Stimulated activated CD8-positive, alpha-beta memory T cell treated with anti-CD3 and anti-CD28 coated beads, Interleukin-7, amount 100 ng/mL, for 48 hours (primary cell): ENCODE results near the gene SYNE1.

Experiments used
- DNase-seq, 2 donors: peaks; one replicate each; pipeline ENCODE4 v3.0.0-alpha.2; 2020; ENCODE audit warnings: low read depth in 1 of 2; ENCODE audit errors: extremely low read depth in 1 of 2

SYNE1 gene

GRCh38 chr6:152379423-152379822 lies 257.7 kb downstream of the SYNE1 start:
- no peak for DNase-seq

DNA sequence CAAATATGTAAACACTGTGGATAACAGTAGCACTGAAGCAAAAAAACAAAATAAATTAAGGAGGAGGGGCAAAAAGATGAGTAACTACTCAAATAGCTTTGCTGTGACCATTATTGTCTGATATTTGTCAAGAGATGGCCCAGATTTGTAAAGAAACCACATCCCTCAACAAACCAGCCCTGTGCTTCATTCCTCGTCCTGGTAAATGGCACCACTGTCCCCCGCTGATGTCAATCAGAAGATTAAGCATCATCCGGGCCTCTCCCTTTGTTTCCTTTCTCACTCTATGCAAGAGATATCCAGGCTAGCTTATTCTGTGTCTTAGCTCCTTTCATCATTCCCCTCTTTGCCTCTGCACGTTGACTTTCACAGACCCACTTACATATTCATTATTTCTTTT lies 259.0 kb downstream of the SYNE1 start:
- DNase-seq, result no peak

- no peak for DNase-seq
Measured at GRCh38 chr6:152375197-152375596, 262.0 kb downstream of the SYNE1 start.

GRCh38 chr6:152372945-152373344 lies 264.2 kb downstream of the SYNE1 start:
- no peak for DNase-seq

- DNase-seq, result no peak
Measured at GRCh38 chr6:152371775-152372174, 265.4 kb downstream of the SYNE1 start.

DNA sequence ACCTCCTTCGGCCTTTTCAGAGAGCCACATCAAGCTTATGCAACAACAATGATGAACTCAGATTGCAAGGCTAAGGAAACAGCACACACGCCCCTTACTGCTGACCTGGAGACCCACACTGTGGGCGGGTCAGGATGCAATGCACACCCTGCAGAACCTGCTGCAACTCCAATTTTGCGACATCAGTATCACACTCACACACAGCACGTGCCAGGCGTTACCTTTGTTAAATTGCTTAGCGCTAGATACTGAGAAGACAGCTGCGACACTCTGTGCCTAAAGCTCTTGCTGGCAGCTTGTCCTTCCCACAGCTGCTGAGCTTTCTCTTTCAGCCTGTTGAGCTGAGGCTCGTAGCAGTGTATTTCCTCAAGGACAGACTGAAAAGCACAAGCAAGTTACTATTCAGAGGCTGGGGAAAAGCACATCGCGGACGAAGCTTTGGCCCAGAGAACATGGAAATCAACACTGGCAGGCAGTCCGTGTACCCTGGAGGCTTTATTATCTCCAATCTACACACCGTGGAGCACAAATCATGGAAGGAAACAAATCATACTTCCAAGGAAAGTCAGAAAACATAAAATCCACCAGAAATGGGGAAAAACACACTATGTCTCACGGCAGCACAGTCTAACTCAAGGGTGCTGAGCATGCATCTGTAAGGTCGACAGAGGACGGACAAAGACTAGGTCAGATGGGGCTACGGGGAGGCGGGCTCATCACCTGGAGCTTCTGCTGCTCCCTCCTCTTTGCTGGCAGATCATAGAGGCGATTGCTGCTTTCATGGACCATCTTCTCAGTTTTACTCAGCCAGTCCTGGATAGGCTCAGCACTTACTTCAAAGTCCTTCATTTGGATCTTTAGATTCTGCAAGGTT lies 268.2 kb downstream of the SYNE1 start:
- DNase-seq, result no peak

- no peak for DNase-seq
Measured at GRCh38 chr6:152364866-152365265, 272.3 kb downstream of the SYNE1 start.

DNA sequence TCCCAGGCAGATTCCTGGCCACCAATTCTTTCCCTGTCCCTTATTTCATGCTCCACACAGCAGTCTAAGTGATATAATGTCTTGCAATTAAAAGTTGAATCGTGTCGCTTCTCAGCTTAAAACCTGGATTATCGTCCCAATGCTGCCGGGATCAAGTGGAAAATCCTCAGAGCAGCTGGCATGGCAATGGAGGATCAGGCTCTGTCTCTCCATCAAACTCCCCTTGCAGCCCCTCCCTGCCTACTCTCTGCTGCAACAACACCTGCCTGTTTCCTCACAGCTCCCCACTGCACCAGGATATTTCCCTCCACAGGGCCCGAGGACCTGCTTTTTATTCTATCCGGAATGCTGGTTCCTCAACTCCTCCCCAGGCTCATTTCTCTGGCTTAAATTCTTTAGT lies 277.1 kb downstream of the SYNE1 start:
- DNase-seq, result no peak

GRCh38 chr6:152356662-152357061 lies 280.5 kb downstream of the SYNE1 start:
- no peak for DNase-seq

- DNase-seq, result no peak
Measured at GRCh38 chr6:152356016-152356415, 281.1 kb downstream of the SYNE1 start.

DNA sequence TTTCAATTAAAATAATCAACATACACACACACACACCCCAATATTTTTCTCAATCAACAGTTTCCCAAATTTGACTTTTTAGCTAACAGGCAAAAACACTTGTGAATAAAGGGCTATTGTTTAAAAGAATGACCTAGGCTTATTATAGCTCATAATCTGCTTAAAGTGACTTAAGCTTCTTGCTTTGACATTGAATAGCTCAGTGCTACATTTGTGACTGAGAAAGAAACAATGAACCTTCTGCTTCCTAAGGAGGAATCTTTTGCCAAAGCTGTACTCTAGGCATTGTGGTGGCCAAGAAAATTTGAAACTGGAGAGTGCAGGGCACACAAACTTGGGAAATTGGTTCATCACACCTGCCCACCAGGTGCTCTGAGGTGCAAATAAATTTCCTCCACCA lies 282.0 kb downstream of the SYNE1 start:
- no peak for DNase-seq

- DNase-seq, result no peak
Measured at GRCh38 chr6:152353440-152353839, 283.7 kb downstream of the SYNE1 start.

GRCh38 chr6:152351742-152352141 lies 285.4 kb downstream of the SYNE1 start:
- DNase-seq, result no peak

GRCh38 chr6:152351110-152351509 lies 286.1 kb downstream of the SYNE1 start:
- DNase-seq, result no peak

- DNase-seq, result no peak
Measured at GRCh38 chr6:152348116-152348515, 289.0 kb downstream of the SYNE1 start.

GRCh38 chr6:152343735-152344360 lies 293.3 kb downstream of the SYNE1 start:
- DNase-seq, result no peak

GRCh38 chr6:152341596-152341995 lies 295.6 kb downstream of the SYNE1 start:
- DNase-seq, result no peak

GRCh38 chr6:152338335-152339125 lies 298.6 kb downstream of the SYNE1 start:
- peak in 1 of 2 donors; percentile 23 for DNase-seq

DNA sequence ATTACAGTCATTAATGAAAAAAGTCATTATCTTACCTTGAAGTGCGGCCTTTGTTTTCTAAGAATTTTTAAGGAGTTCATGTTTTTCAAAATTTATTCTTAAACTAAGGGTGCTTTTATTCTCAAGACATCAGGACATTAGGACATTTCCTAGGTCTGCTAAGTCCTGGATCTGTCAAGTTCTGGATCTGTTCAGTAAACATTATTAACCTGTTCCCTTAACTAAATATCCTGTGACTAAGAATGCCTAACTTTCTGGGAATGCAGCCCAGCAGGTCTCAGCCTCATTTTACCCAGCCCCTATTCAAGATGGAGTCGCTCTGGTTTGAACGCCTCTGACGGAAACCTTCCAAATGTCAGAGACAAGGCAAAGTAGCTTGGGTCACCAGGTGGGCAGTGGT lies 302.6 kb downstream of the SYNE1 start:
- no peak for DNase-seq

DNA sequence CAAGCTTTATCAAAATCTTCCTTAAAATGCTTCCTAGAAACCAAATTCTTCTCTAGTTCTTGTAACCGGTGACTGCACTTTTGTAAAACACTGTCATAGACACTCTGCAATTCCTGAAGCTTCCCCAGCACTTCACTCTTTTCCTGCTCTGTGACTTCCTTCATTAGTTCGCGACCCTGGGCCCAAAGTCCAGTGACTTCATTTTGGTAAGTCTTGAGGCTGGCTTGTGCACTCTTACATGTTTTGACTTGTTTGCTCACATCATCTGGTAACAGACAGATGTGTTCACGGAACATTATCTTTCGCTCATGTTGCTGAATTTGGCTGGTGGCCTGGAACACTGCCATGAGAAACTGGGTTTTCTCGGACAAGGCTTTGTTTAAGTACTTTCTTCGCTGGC lies 306.2 kb downstream of the SYNE1 start:
- DNase-seq, result no peak

GRCh38 chr6:152329638-152330448 lies 307.3 kb downstream of the SYNE1 start:
- DNase-seq, result no peak
